GM13976 (cell line): ENCODE results near the gene FCHSD2.
A peak's percentile ranks its signal among the peaks of the same experiment; 100 is the strongest.

ENCODE experiments used
- DNase-seq: peaks from one replicate; pipeline ENCODE4 v3.0.0; 2012; ENCODE audit warnings: low spot score
- in situ Hi-C: fragments of 300-500 bp; cut with MboI; formaldehyde crosslinking; loops from one replicate; pipeline ENCODE4 v1.12.0; 2022; ENCODE audit warnings: low sequenced_read_pairs, mixed read lengths, inconsistent platforms; ENCODE audit not compliant: unreplicated experiment
- TF ChIP-seq, protein P1 (sequence below): IDR thresholded peaks from 2 replicates; pipeline ENCODE4 v1.5.1; 2012; ENCODE audit warnings: borderline replicate concordance, mild to moderate bottlenecking; ENCODE audit not compliant: insufficient read depth; ENCODE audit errors: extremely low read depth, missing control alignments, control extremely low read depth

The FCHSD2 gene

DNA sequence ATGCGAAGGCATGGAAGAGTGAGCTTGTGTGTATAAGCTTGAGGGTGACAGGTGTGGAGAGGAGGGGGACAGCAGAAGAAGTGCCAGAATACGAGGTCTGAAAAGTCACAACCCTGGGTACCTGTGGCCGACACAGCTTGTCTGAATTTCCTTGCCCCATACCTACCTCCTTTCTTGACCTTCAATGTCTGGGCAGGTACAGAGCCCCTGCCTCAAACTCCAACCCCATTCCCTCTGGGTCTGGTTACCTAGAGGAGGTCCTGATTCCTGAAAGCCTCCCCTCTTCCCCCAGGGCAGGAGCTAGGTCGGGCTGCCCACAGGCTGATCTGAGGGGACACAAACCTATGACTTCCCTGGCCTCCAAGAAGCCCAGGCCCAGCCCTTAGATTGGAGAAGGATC is 36.6 kb upstream of the FCHSD2 start:
- DNase-seq = no peak
- TF ChIP-seq, protein P1, sequence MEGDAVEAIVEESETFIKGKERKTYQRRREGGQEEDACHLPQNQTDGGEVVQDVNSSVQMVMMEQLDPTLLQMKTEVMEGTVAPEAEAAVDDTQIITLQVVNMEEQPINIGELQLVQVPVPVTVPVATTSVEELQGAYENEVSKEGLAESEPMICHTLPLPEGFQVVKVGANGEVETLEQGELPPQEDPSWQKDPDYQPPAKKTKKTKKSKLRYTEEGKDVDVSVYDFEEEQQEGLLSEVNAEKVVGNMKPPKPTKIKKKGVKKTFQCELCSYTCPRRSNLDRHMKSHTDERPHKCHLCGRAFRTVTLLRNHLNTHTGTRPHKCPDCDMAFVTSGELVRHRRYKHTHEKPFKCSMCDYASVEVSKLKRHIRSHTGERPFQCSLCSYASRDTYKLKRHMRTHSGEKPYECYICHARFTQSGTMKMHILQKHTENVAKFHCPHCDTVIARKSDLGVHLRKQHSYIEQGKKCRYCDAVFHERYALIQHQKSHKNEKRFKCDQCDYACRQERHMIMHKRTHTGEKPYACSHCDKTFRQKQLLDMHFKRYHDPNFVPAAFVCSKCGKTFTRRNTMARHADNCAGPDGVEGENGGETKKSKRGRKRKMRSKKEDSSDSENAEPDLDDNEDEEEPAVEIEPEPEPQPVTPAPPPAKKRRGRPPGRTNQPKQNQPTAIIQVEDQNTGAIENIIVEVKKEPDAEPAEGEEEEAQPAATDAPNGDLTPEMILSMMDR = no peak
- in situ Hi-C loops = loop anchor here (10.0 kb wide), 1 partner anchor 344 kb away; no protein-coding TSS in a partner anchor

DNA sequence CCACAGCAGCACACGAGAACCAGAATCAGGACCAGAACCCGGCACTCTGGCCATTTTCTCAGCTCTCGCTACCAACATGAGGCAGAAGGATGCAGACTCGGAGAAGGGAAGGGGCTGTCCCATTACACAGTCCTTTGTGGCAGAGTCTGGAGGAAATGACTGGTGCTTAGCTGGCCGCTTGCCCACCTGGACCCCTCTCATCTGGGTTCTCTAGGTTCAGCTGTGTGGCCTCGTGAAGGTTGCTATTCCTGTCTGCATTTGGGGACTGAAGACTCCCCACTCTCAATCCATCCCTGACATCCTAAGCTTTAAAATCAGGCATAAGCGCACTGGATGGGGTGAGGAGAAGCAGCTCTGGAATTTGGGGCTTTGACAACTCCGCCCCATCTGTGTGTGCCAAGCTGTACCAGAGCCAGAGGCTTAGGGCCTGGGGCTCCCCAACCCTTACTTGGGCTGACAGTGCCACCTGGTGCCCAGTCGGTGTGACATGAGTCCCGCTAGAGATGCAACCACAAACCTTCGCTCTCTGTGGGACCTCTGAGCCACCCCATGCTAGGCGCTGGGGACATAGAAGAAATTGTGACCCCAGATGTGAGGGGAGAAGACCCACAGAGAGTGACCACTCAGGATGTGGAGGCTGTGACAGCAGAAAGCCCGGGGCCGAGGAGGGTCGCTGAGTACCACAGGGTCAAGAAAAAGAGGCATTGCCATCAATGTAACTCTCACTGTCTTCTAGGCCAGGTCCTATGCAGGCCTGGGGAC is 35.8 kb upstream of the FCHSD2 start:
- peak; percentile 89 for DNase-seq
- in situ Hi-C loops = loop anchor here (10.0 kb wide), 1 partner anchor 343 kb away; no protein-coding TSS in a partner anchor
- TF ChIP-seq, protein P1 = peak; percentile 81

DNA sequence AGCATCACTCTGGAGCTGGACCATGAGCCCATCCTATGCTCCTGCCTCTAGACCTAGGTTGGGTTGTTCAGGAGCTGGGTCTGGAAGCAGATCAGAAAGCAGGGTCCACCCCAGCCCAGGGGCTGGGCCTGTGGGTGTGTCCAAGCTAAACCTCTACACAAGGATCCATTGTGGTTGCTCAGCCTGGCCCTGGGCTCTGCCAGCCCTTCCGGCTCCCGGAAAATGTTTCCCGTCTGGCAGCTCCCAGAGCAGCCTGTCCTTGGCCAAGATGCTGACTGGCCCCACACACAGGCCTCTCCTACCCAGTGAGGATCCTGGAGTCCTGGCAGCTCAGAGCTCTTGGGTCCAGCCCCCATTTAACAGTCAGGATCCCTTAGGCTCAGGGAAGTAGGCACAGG is 35.3 kb upstream of the FCHSD2 start:
- no peak for DNase-seq
- TF ChIP-seq, protein P1 = no peak
- in situ Hi-C loops = loop anchor here (10.0 kb wide), 1 partner anchor 343 kb away; no protein-coding TSS in a partner anchor

DNA sequence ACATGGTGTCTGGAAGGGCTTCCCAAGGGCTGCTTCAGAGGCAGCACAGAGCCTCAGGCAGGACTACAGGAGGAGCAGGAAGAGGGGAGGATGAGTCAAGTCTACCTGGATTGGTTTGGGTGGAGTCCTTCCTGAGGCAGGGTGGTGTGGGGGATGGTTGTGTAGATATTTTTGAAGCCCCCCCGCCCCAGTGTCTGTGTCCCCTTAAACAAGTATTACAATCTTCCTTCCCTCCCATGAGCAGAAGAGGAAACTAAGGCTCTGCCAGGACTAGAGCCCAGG is 34.7 kb upstream of the FCHSD2 start:
- no peak for DNase-seq
- in situ Hi-C loops = loop anchor here (10.0 kb wide), 1 partner anchor 342 kb away; no protein-coding TSS in a partner anchor
- TF ChIP-seq, protein P1 = no peak

DNA sequence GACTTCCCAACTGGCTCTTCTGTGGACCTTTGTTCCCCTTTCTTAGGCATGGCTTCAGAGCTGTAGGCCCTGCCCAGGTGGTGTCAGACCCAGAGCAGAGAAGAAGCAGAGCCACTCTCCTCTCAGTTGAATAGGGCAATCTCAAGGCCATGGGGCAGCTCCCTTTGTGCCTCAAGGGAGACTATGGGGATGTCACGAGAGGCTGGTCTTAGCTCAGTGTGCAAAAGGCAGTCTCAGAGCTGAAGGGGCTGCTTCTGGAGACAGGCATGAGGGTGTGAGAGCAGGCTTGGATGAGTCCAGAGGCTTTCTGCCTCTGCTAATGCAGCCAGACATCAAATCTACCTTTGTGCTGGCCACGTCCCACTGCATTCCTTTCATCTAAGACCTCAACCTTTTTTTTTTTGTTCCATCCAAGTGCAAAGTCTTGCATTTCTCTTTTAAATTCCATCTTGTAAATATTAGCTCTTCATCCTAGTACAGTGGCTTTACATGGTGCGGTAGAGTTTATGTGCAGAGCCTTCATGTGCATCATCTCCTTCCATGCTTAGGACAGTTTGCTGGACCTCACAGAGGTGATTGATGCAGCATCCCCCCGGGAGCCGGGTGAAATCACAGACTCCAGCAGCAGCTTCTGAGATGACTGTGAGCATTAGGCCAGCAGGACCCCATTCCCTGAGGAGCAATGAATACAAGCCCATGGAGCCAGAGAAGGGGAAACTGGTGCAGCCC is 34.2 kb upstream of the FCHSD2 start:
- in situ Hi-C loops = loop anchor here (10.0 kb wide), 1 partner anchor 342 kb away; no protein-coding TSS in a partner anchor
- TF ChIP-seq, protein P1 = no peak

DNA sequence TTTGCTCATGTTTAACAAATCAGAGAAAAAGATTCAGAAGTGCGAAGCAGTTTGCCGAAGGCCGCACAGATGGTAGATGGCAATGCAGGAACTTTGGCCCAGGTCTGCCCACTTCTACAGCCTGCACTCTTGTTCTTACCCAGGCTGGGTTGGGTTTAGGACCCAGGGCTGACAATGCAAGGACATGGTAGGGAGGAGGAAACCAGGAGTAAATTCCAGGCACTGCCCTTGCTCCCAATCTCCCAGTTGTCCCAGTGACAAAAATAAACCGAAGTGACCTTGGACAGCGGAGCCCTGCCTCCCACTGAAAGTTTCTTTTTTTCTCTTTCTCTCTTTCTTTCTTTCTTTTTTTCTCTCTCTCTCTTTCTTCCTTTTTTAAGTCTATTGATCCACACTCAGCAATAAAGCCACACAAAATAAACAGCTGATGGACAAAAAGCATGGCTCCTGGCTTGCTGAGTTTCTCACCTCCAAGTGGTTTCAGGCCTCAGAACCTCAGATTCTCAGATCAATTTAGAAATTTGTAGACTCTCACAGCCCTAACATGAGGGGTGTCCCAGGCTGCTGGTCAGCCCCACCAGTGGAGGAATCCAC is 33.5 kb upstream of the FCHSD2 start:
- TF ChIP-seq, protein P1 = no peak
- DNase-seq = no peak
- in situ Hi-C loops = loop anchor here (10.0 kb wide), 1 partner anchor 341 kb away; no protein-coding TSS in a partner anchor

More for the DNA sequence above, 34.2 kb upstream of the FCHSD2 start:
- no peak for DNase-seq
